Calu3 (cell line): ENCODE data around the gene RAB11FIP5. TPM values are rescaled to one million over a fixed set of nuclear protein-coding genes. Genes with fewer than 3 reads are reported as not detected.

Experiments used
- BruUV-seq: library from RNA; stranded (reverse); fragments of 400-500 nt; replicated peaks from 2 replicates; lab custom pipeline; 2021; lab: Mats Ljungman, UMichigan
- CTCF ChIA-PET: fragments of 300-600 bp; sonication (Branson Sonifier 250); formaldehyde crosslinking; loops from one replicate; lab custom pipeline; 2022; ENCODE audit warnings: antibody characterized with exemption; lab: Charles Lee
- DNase-seq: peaks from one replicate; pipeline ENCODE4 v3.0.0; 2022
- H3K27ac Mint-ChIP-seq: one replicate; pipeline ENCODE4 v1.8.0; 2022; ENCODE audit warnings: mixed read lengths; ENCODE audit not compliant: unreplicated experiment
- H3K27me3 Mint-ChIP-seq: one replicate; pipeline ENCODE4 v1.8.0; 2022; ENCODE audit warnings: mixed read lengths; ENCODE audit not compliant: unreplicated experiment
- H3K36me3 Mint-ChIP-seq: one replicate; pipeline ENCODE4 v1.8.0; 2022; ENCODE audit warnings: mild to moderate bottlenecking, moderate library complexity, mixed read lengths; ENCODE audit not compliant: insufficient read depth, unreplicated experiment
- H3K4me1 Mint-ChIP-seq: one replicate; pipeline ENCODE4 v1.8.0; 2022; ENCODE audit warnings: mild to moderate bottlenecking, low read depth, mixed read lengths; ENCODE audit not compliant: unreplicated experiment
- H3K4me3 Mint-ChIP-seq: one replicate; pipeline ENCODE4 v1.8.0; 2022; ENCODE audit warnings: mild to moderate bottlenecking, low read depth, moderate library complexity, mixed read lengths; ENCODE audit not compliant: unreplicated experiment
- H3K9me3 Mint-ChIP-seq: one replicate; pipeline ENCODE4 v1.8.0; 2022; ENCODE audit warnings: low read depth, mixed read lengths; ENCODE audit not compliant: unreplicated experiment
- intact Hi-C: fragments of 100-400 bp; cut with micrococcal nuclease; formaldehyde crosslinking; loops from one replicate; pipeline ENCODE4 v1.10.0; 2022; ENCODE audit not compliant: unreplicated experiment
- total RNA-seq: library from RNA; stranded (reverse); gene quantifications from 2 replicates; pipeline ENCODE4 v1.2.3, GENCODE V29; 2022
- TF ChIP-seq, protein P1 (sequence below): fragments of 200-600 bp; IDR thresholded peaks from one replicate; pipeline ENCODE4 v1.8.0; 2022; ENCODE audit warnings: antibody characterized with exemption; ENCODE audit not compliant: unreplicated experiment

The RAB11FIP5 gene
- total RNA-seq, 1 experiment from 2014 or later = 20.2 TPM

DNA sequence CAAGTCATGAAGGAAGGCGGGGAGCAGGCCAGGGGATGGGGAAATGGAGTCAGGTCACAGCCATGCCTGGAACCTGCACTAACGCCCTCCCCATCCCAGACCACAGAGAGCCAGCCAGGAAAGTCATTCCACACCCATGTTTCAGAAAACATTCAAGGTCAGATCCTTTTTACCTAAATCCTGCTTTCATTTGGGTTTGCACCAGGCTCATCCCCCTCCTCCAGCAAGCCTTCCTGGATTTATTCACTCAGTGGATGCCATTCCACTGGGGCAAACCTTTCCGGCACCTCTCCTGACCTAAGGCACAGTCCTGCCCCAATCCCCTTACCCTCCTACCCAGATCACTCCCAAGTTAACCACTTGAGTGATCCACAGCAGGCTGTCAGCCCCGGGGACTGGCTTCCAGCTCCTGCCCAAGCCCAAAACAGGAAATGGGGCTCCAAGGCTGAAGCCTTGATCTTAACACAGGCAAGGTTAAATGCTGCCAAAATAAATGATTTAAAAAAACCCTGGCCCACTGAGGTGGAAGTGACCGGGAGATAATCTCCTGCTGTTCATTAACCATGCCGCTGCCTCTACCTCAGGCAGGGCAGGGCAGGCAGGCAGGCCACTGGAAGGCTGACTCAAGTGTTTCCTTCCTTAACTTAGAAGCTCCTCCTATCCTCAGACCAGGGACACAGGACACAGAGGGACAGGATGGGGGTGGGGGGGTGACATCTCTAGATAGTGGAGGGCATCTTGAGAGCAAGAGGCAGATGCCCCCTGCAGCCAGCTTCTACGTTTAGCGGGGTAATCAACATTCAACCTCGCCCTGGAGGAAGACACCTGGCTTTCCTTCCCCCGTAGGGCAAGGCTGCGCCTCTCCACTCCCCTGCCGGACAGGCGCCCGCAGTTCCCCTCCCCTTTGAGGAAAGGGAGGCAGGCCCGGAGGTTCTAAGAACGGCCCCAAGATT, 1.4 kb downstream of the RAB11FIP5 start:
- peak; percentile 53 for DNase-seq
- Mint-ChIP-seq H3K9me3 (no peaks in the 10 kb centered on the region), H3K27me3 (no peaks in the 10 kb centered on the region), H3K4me3 (peak overlapping the region; percentile 95), H3K4me1 (peaks cover 38% of the 10 kb centered on the region), H3K36me3 (peaks cover 24% of the 10 kb centered on the region), H3K27ac (peak overlapping the region; percentile 80)
- CTCF ChIA-PET = interaction anchor here (0.6 to 1.6 kb wide), 5 partner anchors 12 to 224 kb away, joined by 3 to 5 read pairs (median 4); partner anchors contain the start of gene SPR
- intact Hi-C loops = no loop called here
- BruUV-seq = TSS peak; percentile 44
- TF ChIP-seq, protein P1, sequence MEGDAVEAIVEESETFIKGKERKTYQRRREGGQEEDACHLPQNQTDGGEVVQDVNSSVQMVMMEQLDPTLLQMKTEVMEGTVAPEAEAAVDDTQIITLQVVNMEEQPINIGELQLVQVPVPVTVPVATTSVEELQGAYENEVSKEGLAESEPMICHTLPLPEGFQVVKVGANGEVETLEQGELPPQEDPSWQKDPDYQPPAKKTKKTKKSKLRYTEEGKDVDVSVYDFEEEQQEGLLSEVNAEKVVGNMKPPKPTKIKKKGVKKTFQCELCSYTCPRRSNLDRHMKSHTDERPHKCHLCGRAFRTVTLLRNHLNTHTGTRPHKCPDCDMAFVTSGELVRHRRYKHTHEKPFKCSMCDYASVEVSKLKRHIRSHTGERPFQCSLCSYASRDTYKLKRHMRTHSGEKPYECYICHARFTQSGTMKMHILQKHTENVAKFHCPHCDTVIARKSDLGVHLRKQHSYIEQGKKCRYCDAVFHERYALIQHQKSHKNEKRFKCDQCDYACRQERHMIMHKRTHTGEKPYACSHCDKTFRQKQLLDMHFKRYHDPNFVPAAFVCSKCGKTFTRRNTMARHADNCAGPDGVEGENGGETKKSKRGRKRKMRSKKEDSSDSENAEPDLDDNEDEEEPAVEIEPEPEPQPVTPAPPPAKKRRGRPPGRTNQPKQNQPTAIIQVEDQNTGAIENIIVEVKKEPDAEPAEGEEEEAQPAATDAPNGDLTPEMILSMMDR = no peak

DNA sequence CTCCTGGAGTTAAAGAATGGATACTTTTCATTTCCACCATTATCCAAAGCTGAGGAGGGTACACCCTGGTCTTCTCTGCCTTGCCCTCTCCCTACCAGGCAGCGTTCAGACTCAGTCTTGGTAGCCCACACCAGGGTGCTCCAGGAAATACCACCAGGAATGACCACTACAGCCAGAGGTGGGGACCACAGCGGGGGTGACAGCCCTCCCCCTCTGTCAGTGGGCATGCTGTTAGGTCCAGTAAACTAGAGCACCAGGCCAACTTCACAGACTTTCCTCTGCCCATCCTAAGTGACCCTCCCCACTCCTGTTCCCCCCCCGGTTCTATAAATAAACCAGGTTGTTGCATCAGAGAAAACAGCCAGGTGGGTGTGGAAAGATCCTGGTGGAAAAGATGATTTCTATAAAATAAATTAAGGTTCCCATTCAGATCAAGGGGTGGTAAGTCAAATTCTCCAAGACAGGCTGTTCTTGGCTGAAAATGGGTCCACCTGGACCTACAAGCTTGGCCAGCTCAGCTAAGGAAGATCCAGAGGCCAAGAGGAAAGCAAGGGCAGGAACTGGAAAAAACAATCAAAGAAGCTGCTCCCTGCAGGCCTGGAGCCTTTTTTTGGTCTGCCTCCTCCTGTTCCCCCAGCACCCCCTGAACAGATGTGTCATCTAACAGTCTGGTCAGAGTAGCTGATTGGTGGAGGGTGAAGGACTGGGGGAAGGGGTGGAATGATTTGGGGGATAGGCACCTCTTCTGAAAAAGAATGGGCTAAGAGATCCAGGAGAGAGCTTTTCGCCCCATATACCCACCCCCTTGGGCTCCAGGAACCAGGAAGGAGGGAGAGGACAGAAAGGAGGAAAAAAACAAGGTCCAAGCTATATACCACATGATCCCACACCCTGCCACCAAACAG, 2.3 kb downstream of the RAB11FIP5 start:
- H3K27me3 Mint-ChIP-seq = no peaks in the 10 kb centered on the region
- DNase-seq = no peak
- H3K4me1 Mint-ChIP-seq = peaks cover 38% of the 10 kb centered on the region
- peak overlapping the region; percentile 95 for H3K4me3 Mint-ChIP-seq
- BruUV-seq = no TSS peak
- peaks cover 32% of the 10 kb centered on the region for H3K36me3 Mint-ChIP-seq
- H3K27ac Mint-ChIP-seq = peak overlapping the region; percentile 80
- CTCF ChIA-PET = interaction anchor here (0.6 to 1.6 kb wide), 3 partner anchors 24 to 223 kb away, joined by 3 to 5 read pairs (median 3); partner anchors contain the start of gene SPR
- H3K9me3 Mint-ChIP-seq = no peaks in the 10 kb centered on the region
- TF ChIP-seq, protein P1 = no peak
- intact Hi-C loops = no loop called here

DNA sequence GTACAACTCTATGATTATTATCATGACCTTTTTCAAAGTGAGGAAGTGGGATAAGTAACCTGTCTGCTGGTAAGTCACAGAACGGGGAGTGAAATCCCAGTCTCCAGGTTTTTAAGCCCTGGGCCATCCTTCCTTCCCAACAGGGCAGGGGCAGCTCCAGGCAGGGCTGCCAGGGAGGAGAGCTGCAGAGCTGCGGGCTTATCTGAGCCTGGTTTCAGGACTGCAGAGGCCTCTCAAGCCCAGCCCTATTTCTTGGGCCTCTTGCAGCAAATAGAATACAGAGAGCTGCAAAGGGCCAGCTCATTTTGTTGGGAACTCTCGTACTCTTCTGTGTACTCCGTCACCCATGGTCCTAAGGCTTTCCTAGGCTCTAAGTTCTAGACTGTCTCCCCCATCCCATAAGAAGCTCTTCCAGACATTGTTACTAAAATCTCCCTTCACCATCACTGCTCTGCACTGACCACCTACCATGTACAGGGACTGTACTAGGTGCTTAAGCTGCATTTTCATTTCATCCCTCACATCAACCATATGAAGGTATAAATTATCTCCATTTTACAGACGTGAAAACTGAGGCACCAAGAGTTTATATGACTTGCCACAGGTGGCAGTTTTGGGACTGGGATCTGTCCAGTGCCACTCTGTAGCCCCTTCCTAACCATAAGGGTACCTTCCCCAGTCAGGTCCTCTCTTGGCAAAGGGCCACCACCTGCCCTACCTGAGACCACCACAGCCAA, 3.1 kb downstream of the RAB11FIP5 start:
- H3K9me3 Mint-ChIP-seq = no peaks in the 10 kb centered on the region
- H3K4me1 Mint-ChIP-seq = peaks cover 38% of the 10 kb centered on the region
- no peak overlapping the region for H3K4me3 Mint-ChIP-seq
- CTCF ChIA-PET = interaction anchor here (0.5 to 0.6 kb wide), 3 partner anchors 25 to 142 kb away, joined by 3 read pairs; no protein-coding TSS in a partner anchor
- H3K36me3 Mint-ChIP-seq = peaks cover 33% of the 10 kb centered on the region
- DNase-seq = no peak
- TF ChIP-seq, protein P1 = no peak
- BruUV-seq = no TSS peak
- no peaks in the 10 kb centered on the region for H3K27me3 Mint-ChIP-seq
- intact Hi-C loops = no loop called here
- H3K27ac Mint-ChIP-seq = no peak overlapping the region
